ENCODE measurements around the gene QPRT.

GRCh38 chr16:29644338-29644857 is 34.6 kb upstream of the QPRT start:
- no peak for TF ChIP-seq CTCF (IDR thresholded peaks at IDR 0.05)
- no peak for TF ChIP-seq ATF6 (CRISPR knock-in tag; IDR thresholded peaks at IDR 0.05)
- TF ChIP-seq ATF2 (CRISPR knock-in tag; IDR thresholded peaks at IDR 0.05; ENCODE audit: borderline replicate concordance, low read depth), result no peak
- no peak for TF ChIP-seq SMAD3 (CRISPR knock-in tag; IDR thresholded peaks at IDR 0.05; ENCODE audit: borderline replicate concordance)
- no peak for TF ChIP-seq TEAD1 (CRISPR knock-in tag; IDR thresholded peaks at IDR 0.05)
- no peak for TF ChIP-seq ETV6 (CRISPR knock-in tag; IDR thresholded peaks at IDR 0.05)
- TF ChIP-seq NR2C2 (CRISPR knock-in tag; IDR thresholded peaks at IDR 0.05), result no peak
- no peak for TF ChIP-seq ZBTB21 (CRISPR knock-in tag; IDR thresholded peaks at IDR 0.05; ENCODE audit: borderline replicate concordance)
- no peak for TF ChIP-seq E2F4 (CRISPR knock-in tag; IDR thresholded peaks at IDR 0.05; ENCODE audit: borderline replicate concordance, low read depth)
- no peak for TF ChIP-seq HMGXB4 (CRISPR knock-in tag; IDR thresholded peaks at IDR 0.05)
- no peak for TF ChIP-seq PRRX2 (CRISPR knock-in tag; IDR thresholded peaks at IDR 0.05)
